Stimulated activated CD4-positive, alpha-beta T cell treated with anti-CD3 and anti-CD28 coated beads, TNF-alpha, amount 100 ng/mL, for 24 hours (primary cell): ENCODE data around the gene MON2.
"Not testable (repeated sequence)": the region's sequence is repeated elsewhere in the genome, so short reads cannot be mapped to it uniquely, and the experiment has no call there.

Experiments
- DNase-seq, 3 experiments: peaks; one replicate each; pipeline ENCODE4 v3.0.0-alpha.2; 2020; ENCODE audit warnings: low read depth in 3 of 3

The MON2 gene

GRCh38 chr12:62481843-62482540 is 15.4 kb downstream of the MON2 start:
- DNase-seq, result no peak

- DNase-seq, result no peak
Measured at GRCh38 chr12:62482769-62483168, 16.1 kb downstream of the MON2 start.

DNA sequence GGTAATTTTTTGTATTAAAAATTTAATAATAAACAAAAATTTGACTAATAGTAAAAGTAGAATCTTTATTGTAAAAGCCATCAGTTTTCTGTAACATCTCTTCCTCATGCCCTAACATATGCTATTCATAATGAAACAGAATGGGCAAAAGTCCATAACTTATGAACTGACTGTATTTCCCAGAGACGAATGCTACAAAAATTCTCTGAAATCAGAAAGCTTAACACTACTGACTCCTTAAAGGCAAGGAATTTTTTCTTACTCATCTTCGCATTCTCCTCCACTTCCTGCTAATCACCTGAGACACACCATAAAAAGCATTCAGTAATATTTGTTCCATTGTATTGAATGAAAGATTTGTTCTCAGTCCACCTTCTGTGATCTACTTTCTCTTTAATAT is 17.6 kb downstream of the MON2 start:
- DNase-seq, result no peak

DNA sequence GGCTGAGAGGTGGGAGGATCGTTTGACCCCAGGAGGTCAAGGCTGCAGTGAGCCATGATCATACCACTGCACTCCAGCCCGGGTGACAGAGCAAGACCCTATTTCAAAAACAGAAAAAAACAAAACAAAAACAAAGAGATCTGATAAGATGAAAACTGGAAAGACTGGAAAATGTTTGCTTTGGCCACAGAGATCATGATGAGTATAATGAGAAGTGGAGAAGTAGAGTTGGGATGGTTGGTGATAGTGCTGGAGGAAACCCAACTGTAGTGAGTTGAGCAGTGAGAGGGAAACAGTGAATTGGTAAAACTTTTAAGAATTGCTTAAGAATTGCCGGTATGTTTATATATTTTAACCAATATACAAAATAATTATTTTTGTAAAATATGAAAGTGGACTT is 39.2 kb downstream of the MON2 start:
- no peak for DNase-seq

DNA sequence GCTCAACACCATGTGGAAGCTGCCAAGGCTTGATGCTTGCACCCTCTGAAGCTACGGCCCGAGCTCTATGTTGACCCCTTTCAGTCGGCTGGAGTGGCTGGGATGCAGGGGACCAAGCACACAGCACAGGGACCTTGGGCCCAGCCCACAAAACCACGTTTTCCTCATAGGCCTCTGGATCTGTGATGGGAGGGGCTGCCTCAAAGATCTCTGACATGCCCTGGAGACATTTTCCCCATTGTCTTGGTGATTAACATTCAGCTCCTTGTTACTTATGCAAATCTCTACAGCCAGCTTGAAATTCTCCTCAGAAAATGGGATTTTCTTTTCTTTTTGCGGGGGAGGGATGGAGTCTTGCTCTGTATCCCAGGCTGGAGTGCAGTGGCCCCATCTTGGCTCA is 46.3 kb downstream of the MON2 start:
- no peak for DNase-seq

GRCh38 chr12:62514080-62514479 is 47.5 kb downstream of the MON2 start:
- not testable (repeated sequence) for DNase-seq

- DNase-seq, result no peak
Measured at GRCh38 chr12:62516927-62517326, 50.3 kb downstream of the MON2 start.

GRCh38 chr12:62517887-62518286 is 51.3 kb downstream of the MON2 start:
- DNase-seq, result no peak

GRCh38 chr12:62519043-62519442 is 52.4 kb downstream of the MON2 start:
- DNase-seq, result no peak

- DNase-seq, result no peak
Measured at GRCh38 chr12:62520361-62520760, 53.7 kb downstream of the MON2 start.

DNA sequence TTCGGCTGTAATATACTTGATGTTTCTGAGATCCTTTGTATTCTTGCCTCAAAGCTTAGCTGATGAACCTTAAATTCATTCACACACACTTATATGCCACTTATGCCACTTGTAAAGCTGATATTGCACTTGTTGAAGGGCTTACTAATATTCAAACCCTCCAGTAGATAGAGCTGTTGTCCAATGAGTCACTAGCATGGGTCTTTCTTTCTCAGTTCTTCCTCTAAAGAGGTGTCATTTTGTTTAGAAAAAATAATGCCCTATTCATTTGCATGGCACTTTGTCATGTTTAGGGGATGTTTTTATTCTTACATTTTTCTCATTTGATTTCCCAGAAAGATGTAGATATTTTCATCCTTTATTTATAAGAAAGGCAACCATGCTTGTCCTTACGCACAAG is 56.4 kb downstream of the MON2 start:
- no peak for DNase-seq

DNA sequence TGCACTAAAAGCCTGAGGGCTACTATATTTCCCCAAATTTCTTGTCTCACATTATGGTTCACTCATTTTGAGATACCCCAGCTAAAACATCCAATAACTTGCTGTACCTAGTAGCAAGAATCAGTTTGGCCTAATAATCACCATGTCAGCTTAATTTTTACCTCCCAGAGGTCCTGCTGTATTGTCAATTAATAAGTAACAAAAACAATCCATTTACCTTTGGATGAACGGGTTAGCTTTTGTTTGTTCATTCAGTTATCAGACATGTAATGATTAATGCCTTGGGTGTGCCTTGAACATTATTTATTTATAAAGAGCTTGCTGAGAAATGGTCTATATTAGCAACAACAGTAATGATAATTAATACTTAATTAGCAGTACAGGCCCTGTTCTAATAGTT is 57.0 kb downstream of the MON2 start:
- no peak for DNase-seq

- no peak for DNase-seq
Measured at GRCh38 chr12:62525271-62525670, 58.6 kb downstream of the MON2 start.

- DNase-seq, result no peak
Measured at GRCh38 chr12:62530596-62530995, 64.0 kb downstream of the MON2 start.

GRCh38 chr12:62532333-62532732 is 65.7 kb downstream of the MON2 start:
- no peak for DNase-seq

DNA sequence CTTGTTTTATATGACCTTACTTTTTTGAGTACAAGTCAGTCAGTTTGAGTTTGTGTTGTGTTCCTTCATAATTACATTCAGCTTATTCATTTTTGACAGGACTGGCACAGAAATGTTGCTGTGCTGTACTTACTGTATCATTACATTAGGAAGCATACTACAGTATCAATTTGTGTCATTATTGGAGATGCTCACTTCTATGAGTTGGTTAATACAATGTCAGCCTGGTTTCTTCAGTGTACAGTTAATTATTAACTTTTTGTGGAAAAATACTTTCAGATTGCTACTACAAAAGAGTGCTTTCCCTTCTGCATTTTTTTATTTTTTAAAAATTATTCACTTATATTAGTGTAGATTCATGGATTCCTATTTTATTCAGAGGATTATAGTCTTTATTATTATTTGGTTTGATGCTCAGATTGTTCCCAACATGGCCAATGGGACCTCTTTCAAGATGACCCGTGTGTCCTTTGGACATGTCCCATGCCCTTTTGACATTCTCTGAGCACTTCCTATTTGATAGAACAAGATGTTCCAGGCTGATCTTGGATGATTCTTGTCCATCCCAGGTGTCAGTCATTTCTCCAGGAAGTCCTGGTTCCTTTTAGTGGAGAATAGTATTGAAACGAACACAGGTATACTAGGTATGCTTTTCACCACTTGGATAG is 66.6 kb downstream of the MON2 start:
- no peak for DNase-seq

- no peak for DNase-seq
Measured at GRCh38 chr12:62533755-62534107, 67.1 kb downstream of the MON2 start.

- no peak for DNase-seq
Measured at GRCh38 chr12:62536546-62536945, 69.9 kb downstream of the MON2 start.

DNA sequence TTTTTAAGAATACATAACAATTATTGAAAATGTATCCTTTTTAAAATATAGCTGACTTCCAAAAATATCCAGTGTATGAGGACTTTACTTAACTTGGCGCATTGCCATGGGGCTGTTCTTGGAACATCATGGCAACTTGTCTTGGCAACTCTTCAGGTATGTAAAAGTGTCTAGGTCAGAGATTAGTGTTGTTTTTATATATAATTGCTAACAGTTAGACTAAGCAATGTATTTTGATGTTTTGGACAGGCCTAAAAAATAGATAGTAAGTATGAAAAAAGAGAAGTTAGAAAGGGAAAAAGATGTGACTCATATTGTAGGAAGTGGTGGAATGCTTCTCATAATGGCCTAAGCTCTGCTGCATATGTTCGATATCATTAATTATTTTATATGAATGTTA is 70.9 kb downstream of the MON2 start:
- DNase-seq, result no peak

DNA sequence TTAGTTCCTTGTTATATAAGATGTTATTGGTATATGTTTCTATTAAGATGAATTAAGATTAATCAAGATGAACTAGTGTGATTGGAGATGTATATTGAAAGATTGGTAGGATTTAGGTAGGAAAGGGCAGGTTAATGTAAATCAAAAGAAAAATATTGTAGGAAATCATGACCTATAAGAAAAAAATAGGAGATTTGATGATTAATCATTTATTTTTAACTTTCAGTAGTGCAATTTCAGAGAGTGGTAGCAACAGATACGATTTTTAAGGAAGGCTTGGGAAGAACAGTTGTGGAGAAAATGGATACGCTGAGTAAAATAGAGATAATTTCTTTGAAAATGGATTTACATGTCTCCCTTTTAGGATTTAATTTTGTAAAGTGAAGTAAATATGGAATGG is 73.7 kb downstream of the MON2 start:
- no peak for DNase-seq

GRCh38 chr12:62542814-62543213 is 76.2 kb downstream of the MON2 start:
- no peak for DNase-seq

- DNase-seq, result no peak
Measured at GRCh38 chr12:62543324-62543723, 76.7 kb downstream of the MON2 start.

DNA sequence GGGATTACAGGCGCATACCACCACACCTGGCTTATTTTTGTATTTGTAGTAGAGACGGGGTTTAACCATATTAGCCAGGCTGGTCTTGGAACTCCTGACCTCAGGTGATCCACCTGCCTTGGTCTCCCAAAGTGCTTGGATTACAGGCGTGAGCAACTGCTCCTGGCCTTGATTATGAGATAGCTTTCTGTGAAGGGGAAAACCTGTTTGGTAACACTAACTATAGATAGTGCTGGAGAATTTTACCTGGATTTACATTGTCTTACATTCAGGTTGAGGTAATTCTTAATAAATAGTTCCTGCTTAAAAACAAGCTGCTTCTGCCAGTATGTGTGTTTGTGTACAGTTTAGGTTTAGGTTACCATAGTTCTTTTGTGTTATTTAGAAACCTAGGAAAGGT is 77.1 kb downstream of the MON2 start:
- no peak for DNase-seq
